AG04450 (cell line): ENCODE measurements around the gene TRPV6. TPM values are rescaled to one million over a fixed set of nuclear protein-coding genes. Genes with fewer than 3 reads are reported as not detected.

ENCODE experiments used
- CTCF ChIA-PET: fragments of 300-600, 350-600 bp; formaldehyde crosslinking; extraction: SDS; loops from one replicate; lab custom pipeline; 2022; ENCODE audit warnings: antibody characterized with exemption, inconsistent platforms; lab: Charles Lee
- POLR2A ChIA-PET: fragments of 350-600 bp; formaldehyde crosslinking; extraction: SDS; loops from one replicate; lab custom pipeline; 2021; ENCODE audit warnings: antibody characterized with exemption, inconsistent platforms; lab: Yijun Ruan, JAX
- DNase-seq: peaks from one replicate; pipeline ENCODE4 v3.0.0-alpha.2; 2011; ENCODE audit warnings: low read depth, low spot score
- H3K27ac ChIP-seq: one replicate; pipeline ENCODE4 v1.5.1; 2012; ENCODE audit warnings: low read depth, low read length, control low read depth
- H3K27me3 ChIP-seq: one replicate; pipeline ENCODE4 v1.6.0; 2012; ENCODE audit warnings: low read length; ENCODE audit not compliant: control insufficient read depth, insufficient read depth
- H3K4me3 ChIP-seq: 2 replicates; pipeline ENCODE4 v1.5.1; 2011; ENCODE audit warnings: mild to moderate bottlenecking, low read depth, low read length, control low read depth
- H3K9me3 ChIP-seq: 2 replicates; pipeline ENCODE4 v1.5.1; 2012; ENCODE audit warnings: low read length; ENCODE audit not compliant: control insufficient read depth, insufficient read depth
- CTCF ChIP-seq: IDR thresholded peaks from 2 replicates; pipeline ENCODE4 v1.5.1; 2011; ENCODE audit warnings: low read depth, low read length, control low read depth, inconsistent platforms
- polyA plus RNA-seq: library from polyadenylated mRNA; depleted of rRNA; stranded (reverse); fragments of >200 nt; gene quantifications from 2 replicates; pipeline ENCODE4 v1.2.3, GENCODE V29; 2011

TRPV6 gene
- polyA plus RNA-seq, 1 experiment = not detected

- POLR2A ChIA-PET = no interaction called here
- no peak overlapping the region for H3K4me3 ChIP-seq
- DNase-seq = no peak
- TF ChIP-seq CTCF = no peak
- H3K27me3 ChIP-seq = peaks cover under 1% of the 10 kb centered on the region
- peaks cover 5% of the 10 kb centered on the region; the same call in 1 of the 2 replicates for H3K9me3 ChIP-seq
- CTCF ChIA-PET = interaction anchor here (1.0 to 1.4 kb wide), 2 partner anchors 50 to 78 kb away, joined by 3 to 4 read pairs; no protein-coding TSS in a partner anchor
- no peak overlapping the region for H3K27ac ChIP-seq
Measured at GRCh38 chr7:142860968-142861367, 24.6 kb downstream of the TRPV6 start.

GRCh38 chr7:142859829-142860228, 25.7 kb downstream of the TRPV6 start:
- Histone ChIP-seq H3K27ac (no peak overlapping the region), H3K27me3 (peaks cover 11% of the 10 kb centered on the region), H3K9me3 (peaks cover 3% of the 10 kb centered on the region; the same call in 1 of the 2 replicates), H3K4me3 (no peak overlapping the region)
- no peak for TF ChIP-seq CTCF
- CTCF ChIA-PET = interaction anchor here (1.0 kb wide), 1 partner anchor 48 kb away, joined by 3 read pairs; no protein-coding TSS in a partner anchor
- POLR2A ChIA-PET = no interaction called here
- no peak for DNase-seq

GRCh38 chr7:142859411-142859810, 26.1 kb downstream of the TRPV6 start:
- ChIA-PET POLR2A (no interaction called here), CTCF (no interaction called here)
- TF ChIP-seq CTCF = no peak
- peaks cover 11% of the 10 kb centered on the region for H3K27me3 ChIP-seq
- no peak for DNase-seq
- H3K9me3 ChIP-seq = peaks cover 2% of the 10 kb centered on the region; the same call in 1 of the 2 replicates
- no peak overlapping the region for H3K27ac ChIP-seq
- H3K4me3 ChIP-seq = no peak overlapping the region

GRCh38 chr7:142857625-142858024, 27.9 kb downstream of the TRPV6 start:
- TF ChIP-seq CTCF = no peak
- ChIA-PET POLR2A (no interaction called here), CTCF (no interaction called here)
- H3K27me3 ChIP-seq = peaks cover 13% of the 10 kb centered on the region
- DNase-seq = no peak
- H3K9me3 ChIP-seq = no peaks in the 10 kb centered on the region; the same call in 1 of the 2 replicates
- H3K27ac ChIP-seq = no peak overlapping the region
- no peak overlapping the region for H3K4me3 ChIP-seq

- no peak overlapping the region for H3K4me3 ChIP-seq
- no peak for DNase-seq
- H3K9me3 ChIP-seq = no peaks in the 10 kb centered on the region; the same call in 1 of the 2 replicates
- TF ChIP-seq CTCF = no peak
- H3K27ac ChIP-seq = no peak overlapping the region
- ChIA-PET POLR2A (no interaction called here), CTCF (no interaction called here)
- H3K27me3 ChIP-seq = peaks cover 13% of the 10 kb centered on the region
Measured at GRCh38 chr7:142856565-142857245, 28.8 kb downstream of the TRPV6 start.
